Embryonic facial prominence (tissue), 1 donor: ENCODE data around the gene TCF7L2.
"Not testable (repeated sequence)": the region's sequence is repeated elsewhere in the genome, so short reads cannot be mapped to it uniquely, and the experiment has no call there.

Experiments used
- DNase-seq: peaks from one replicate; pipeline ENCODE4 v3.0.0-alpha.2; 2016; ENCODE audit errors: extremely low spot score

TCF7L2 gene

DNA sequence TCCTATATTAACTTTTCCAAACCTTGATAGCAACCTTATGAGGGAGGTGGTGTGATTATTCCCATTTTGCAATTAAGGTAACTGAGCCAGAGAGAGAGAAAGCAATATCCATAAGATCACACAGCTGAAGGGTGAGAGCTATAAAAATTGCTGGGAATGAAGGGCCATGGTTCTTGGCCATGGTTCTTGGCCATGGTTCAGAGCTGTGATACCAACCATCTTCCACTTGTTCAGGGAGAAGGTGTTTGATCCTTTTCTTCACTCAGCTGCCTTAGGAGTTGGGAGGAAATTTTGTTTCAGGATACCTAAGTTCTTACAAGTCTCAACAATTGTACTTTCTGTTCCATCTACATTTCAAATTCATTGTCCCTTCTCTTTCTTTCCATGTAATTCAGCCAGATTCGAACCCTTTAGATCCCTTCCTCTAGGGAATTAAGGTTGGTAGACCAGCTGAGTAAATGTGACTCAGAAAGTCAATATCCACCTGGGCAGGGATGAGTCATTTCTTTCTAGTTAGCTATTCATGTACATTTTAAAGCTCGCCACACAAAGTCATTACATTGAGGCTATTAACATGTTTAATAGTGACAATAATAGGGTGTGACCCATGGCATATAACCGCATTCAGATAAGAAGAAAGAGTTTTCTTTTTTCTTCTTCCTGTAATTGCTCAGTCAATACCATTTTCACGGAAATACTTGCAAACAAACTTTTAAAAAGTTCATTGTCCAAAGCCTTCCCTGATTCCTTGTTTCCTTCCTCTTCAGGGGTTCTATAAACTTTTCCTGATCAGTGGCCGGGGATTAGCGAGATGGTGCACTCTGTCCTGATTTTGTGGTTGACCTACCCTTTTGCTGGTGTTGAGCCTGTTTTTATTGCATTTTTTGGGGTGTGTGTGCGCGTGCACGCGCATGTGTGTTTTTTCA lies 143.4 kb downstream of the TCF7L2 start:
- no peak for DNase-seq

DNA sequence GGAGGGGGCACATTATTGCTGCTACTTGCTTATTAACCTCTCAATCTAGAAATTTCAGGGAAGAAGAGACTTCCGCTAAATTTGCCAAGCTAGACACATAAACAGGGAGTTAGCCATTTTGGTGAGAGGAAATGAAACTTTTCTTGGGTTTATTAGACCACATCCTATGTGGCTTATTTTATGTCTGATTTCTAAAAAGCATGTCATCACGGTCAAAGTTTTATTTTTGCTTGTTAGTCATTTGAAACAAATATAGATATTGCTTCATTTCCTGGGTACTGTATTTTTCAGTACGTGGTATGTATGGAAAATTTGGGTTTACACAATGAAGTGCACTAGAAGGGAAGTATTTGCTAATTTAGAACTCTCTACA lies 144.1 kb downstream of the TCF7L2 start:
- DNase-seq: no peak

DNA sequence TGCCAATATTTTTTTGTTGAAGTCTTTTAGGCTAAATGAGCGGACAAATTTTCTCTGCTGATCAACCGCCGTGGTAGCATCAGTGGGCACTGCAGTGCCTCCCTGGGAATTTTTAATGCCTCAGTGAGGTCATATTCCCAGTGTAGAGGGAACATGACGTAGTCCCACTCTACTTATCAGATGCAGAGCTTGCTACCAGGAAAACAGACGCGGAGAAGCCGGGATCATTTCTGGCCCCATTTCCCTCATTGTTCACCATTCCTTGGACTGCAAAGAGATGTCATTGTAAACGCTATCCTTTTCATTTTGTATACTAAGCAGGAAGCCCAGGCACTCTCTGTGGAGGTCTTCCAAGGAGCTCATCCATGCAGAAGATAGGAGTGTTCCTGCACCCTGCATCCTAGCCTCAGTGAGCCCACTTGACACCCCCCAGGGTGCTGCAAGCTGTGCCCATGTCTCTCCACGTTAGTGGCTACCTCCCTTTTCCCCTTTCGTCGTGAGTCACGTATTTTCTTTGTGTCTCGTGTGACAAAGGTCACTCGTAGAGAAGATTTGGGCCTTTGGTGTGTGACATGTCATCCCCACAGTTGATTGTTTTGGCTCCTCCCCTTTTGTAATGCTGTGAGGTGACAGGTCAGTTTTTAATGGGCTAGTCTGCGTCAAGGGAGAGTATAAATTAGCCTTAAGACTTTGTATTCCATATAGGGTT lies 145.5 kb downstream of the TCF7L2 start:
- DNase-seq: no peak

- DNase-seq: no peak
Observed at GRCh38 chr10:113096128-113096996, 146.3 kb downstream of the TCF7L2 start.

GRCh38 chr10:113097036-113097435 lies 147.0 kb downstream of the TCF7L2 start:
- no peak for DNase-seq

DNA sequence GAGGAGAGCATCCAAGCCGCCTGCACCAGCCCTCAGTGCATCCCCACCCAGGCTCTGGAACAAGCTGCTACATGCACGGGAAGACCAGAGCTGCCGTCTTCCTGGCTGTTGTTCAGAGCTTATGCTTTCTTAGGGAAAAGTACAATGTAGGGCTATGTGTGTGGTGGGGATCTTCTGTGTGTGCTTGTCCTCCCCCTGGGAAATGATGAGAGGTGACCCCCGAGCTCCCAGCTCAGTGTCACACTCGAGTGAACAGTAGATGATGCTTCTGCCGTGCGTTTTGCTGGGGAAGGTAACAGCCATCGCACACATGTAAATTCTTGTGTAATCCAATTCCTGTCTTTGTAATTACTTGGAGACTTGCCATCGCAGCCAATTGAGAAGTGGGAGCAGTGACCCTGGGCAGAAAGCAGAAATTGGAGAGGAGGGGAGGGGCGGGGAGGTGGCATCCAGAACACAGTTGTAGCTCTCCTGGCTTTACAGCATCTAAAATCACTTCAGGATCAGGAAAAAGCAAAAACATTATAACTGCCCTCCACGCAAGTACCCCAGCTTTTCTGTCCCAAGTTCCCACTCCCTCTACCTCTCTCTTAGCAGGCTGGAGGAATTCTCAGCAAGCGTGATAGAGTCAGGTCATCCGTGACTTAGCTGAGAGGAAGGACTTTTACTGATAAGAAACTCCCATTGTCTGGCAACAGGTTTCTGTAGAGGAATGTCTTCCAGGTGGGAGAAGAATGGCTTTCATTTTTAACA lies 149.6 kb downstream of the TCF7L2 start:
- DNase-seq: no peak

DNA sequence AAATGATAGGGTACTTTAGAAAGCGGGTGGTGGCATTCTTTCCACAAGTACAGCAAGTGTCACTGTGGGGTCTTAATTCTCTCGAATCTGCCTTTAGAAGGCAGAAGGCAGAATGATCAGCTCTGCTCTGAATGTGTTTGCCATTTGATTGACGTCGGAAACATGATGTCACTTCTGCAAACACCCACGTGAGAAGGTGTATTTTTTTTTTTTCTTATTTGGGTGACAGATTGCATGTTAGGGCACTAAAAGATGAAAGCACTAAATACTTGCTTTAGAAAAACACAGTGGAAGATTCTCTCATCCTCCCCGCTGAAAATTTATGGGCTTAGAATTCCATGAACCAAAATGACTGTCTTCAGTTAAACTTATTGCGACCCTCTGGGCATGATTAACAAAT lies 150.2 kb downstream of the TCF7L2 start:
- DNase-seq: no peak

DNA sequence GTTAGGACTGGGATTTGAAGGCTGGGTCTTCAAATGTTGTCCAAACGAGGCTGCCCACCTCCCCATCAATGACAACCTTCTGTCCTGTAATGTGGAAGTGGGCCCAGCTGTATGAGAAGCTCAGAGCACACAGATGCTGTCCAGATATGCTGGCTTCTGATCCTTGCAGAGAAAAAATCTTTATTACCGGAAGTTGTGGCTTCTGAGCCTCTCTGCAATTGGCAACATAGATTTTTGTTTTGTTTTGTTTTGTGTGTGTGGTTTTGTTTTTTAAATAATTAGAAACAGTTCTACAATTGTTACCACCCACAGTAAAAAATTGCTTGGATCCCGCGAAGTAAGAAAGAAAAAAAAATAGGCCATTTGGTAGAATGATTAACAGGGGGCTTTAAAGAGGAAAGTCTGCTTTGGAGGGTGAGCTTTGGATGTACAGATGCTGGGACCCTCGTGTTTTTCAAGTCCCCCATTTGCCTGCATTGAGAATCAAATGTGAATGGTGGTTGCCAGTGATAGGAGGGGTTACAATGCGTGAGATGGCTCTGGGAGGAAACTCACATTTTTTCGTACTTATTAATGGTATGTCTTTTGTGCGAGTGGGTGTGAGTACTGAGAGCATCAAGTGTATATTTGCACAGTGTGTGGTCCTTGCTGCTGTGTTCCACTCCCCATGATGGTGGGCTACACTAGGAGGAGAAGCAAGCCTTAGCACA lies 153.2 kb downstream of the TCF7L2 start:
- DNase-seq: no peak

DNA sequence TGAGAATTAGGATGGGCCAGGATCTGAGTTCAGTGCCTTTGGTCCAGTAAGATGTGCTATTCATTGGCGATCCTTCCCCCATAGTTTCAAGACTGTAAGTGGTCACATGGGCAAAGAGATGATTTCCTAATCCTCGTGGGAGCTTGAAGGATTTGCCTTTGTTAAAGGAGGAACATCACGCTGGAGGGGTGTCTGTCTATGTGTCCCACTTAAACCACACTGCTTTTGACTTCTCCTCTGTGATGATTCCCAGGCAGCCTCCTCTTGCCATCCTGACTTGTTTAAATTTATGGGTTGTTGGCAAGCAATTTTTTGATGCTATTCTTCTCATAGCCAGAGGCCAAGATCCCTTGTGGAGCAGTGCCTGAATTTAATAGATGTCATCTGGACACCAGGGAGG lies 154.0 kb downstream of the TCF7L2 start:
- no peak for DNase-seq

DNA sequence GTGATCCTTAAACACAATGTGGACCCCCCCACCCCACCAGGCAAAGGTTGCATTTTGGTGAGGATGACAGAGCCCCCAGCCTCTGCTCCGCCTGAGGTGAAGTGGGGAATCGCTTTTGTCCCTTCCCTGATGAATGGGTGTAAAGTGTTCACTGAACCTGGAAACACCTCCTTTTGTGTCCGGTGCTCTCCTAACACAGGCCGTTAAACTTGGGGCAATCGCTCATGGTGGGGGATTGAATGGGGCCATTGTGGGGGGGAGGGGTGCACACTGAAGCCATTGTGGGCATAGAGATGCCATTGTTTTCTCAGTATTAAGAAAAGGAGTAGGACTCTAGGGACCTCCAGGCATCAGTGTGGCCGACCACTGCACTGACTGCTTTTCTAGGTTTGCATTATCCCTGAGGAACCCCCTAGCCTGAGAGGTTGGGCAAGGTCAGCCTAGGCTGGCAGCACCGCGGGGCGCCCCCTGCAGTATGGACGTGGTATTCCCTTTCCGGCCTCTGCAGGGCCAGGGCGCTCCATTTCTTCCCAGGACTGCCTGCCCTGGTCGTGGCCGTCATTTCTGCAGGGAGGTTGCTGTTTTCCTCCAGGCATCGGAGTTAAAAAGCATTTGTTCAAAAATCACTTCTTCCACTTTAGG lies 158.3 kb downstream of the TCF7L2 start:
- no peak for DNase-seq

GRCh38 chr10:113108948-113109347 lies 158.9 kb downstream of the TCF7L2 start:
- no peak for DNase-seq

DNA sequence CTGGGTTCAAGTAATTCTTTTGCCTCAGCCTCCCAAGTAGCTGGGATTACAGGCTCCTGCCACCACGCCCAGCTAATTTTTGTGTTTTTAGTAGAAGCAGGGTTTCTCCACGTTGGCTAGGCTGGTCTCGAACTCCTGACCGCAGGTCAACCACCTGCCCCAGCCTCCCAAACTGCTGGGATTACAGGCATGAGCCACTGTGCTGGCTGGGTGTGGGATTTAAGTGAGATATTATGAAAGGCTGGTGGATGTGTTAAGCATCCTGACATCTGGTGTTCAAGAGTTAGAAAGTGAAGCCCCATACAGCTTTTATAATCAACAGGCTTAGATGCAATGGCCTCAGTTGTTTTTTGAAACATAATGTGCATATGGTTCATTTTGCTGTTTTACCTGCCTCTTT lies 159.4 kb downstream of the TCF7L2 start:
- DNase-seq: not testable (repeated sequence)

- DNase-seq: no peak
Observed at GRCh38 chr10:113111260-113111659, 161.2 kb downstream of the TCF7L2 start.

DNA sequence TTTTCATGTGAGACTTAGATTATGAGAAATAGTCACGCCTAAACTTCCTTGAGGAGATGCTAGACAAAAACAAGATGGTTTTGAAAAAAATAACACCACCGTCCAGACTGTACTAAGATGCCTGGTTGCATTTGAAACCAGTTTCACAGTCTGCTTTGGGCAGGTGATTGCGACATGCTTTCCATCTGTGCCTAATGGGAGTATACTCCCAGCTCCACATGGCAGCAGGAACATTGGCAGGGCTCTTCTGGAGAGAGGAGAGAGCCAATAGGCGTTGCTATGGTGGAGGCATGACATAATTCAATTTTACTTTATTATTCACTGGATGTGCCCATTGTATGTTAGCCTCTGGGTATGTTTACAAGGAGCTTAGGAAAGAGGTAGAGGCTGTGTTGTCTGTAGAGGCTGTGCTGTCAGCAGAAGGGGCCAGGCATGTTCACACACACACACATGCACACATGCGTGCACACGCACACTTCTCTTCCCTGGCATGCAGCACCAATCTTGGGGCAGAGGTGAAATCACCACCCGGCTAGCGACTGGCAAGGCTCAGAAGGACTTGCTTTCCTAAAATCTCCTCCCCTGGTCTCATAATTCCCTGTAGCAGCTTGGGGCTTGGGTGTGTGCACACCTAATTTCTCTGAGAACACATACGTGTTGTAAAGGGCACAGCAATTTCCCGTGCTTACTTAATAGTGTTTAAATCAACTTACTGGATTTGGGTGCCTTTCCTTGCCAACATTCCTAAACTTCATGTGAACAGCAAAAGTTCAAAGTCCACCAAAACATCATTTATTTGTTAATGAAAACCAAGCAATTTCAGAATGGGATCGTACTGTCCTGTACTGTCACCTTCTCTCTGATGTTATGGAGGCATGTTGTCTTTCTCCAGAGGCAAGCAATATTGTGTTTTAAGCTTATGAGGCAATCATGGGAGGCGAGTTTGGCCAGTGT lies 162.1 kb downstream of the TCF7L2 start:
- DNase-seq: no peak

- no peak for DNase-seq
Observed at GRCh38 chr10:113113241-113113640, 163.2 kb downstream of the TCF7L2 start.

- no peak for DNase-seq
Observed at GRCh38 chr10:113113918-113114317, 163.9 kb downstream of the TCF7L2 start.

DNA sequence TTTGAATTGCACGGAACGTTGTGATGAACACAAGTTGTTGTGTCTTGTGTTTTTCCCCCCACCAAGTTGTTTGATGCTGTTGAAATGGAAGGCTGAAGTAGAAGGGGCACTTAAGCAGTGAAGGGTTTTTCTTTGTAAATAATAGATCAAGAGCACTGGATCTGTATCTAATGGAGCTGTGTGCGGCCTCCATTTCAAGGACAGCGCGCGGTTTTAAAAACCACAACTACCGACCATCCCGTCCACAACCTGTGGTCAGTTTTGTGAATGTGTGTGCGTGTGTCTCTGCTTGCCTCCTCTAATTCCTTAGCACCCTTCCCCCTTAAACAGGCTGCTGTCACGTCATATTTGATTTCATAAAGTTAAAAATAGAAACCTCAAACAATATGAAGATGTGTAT lies 165.5 kb downstream of the TCF7L2 start:
- no peak for DNase-seq

- DNase-seq: no peak
Observed at GRCh38 chr10:113118882-113119281, 168.8 kb downstream of the TCF7L2 start.

- no peak for DNase-seq
Observed at GRCh38 chr10:113119801-113120200, 169.8 kb downstream of the TCF7L2 start.
